Kidney (tissue), 14 donors: ENCODE results near the gene ENTPD1. TPM values are rescaled to one million over a fixed set of nuclear protein-coding genes. Genes with fewer than 3 reads are reported as not detected.

Experiments used
- DNase-seq, 5 donors: peaks; one replicate each; pipeline ENCODE4 v3.0.0-alpha.2; 2013 to 2020
- FAIRE-seq: peaks from 2 replicates; lab custom pipeline; 2012; peaks lifted over from hg19 to GRCh38; lab: Jason Lieb, UNC
- H3K27ac ChIP-seq, 2 donors: one replicate each; pipeline ENCODE4 v1.7.0; 2013; ENCODE audit warnings: low read depth in 2 of 2, low read length in 2 of 2, inconsistent platforms in 1 of 2
- H3K27me3 ChIP-seq: one replicate; pipeline ENCODE4 v1.7.1; 2013; ENCODE audit warnings: low read length, inconsistent platforms; ENCODE audit not compliant: control insufficient read depth, insufficient read depth
- H3K36me3 ChIP-seq, 3 donors: one replicate each; pipeline versions ENCODE4 v1.7.0 to v1.7.1; 2013; ENCODE audit warnings: low read length in 3 of 3, control low read depth in 1 of 3, inconsistent platforms in 1 of 3; ENCODE audit not compliant: insufficient read depth in 3 of 3, control insufficient read depth in 2 of 3
- H3K4me1 ChIP-seq, 3 donors: one replicate each; pipeline versions ENCODE4 v1.7.0 to v1.7.1; 2013; ENCODE audit warnings: low read length in 3 of 3, inconsistent platforms in 1 of 3, low read depth in 1 of 3; ENCODE audit not compliant: control insufficient read depth in 2 of 3, insufficient read depth in 2 of 3
- H3K4me3 ChIP-seq, 3 donors: one replicate each; pipeline versions ENCODE4 v1.7.0 to v1.8.1; 2013; ENCODE audit warnings: low read length in 3 of 3, control low read depth in 1 of 3, inconsistent platforms in 1 of 3
- H3K9ac ChIP-seq, 3 donors: one replicate each; pipeline versions ENCODE4 v1.7.0 to v1.7.1; 2013; ENCODE audit warnings: low read length in 3 of 3, control low read depth in 1 of 3, inconsistent platforms in 1 of 3
- H3K9me3 ChIP-seq, 3 donors: one replicate each; pipeline versions ENCODE4 v1.7.0 to v1.7.1; 2013; ENCODE audit warnings: low read length in 3 of 3, control low read depth in 1 of 3, inconsistent platforms in 1 of 3; ENCODE audit not compliant: control insufficient read depth in 2 of 3, insufficient read depth in 1 of 3
- intact Hi-C: fragments of 100-400 bp; cut with DNase I; formaldehyde crosslinking; loops from one replicate; pipeline ENCODE4 v1.11.1; 2022
- polyA plus RNA-seq: library from polyadenylated mRNA; stranded (reverse); fragments of 350-450 nt; fragmentation: Illumina TruSeq; extraction: RNeasy Lipid Tissue Mini Kit (QIAGEN cat#74804); gene quantifications from one replicate; pipeline ENCODE4 v1.2.3, GENCODE V29; 2014; ENCODE audit warnings: low read depth, low replicate concordance; ENCODE audit not compliant: insufficient read depth
- total RNA-seq: library from RNA; stranded (reverse); fragmentation: NEBNext Ultra II Directional; extraction: Animal tissue kit (Norgen Biotek cat#: 25700); gene quantifications from one replicate; pipeline ENCODE4 v1.2.1, GENCODE V29; 2021
- TF ChIP-seq, protein P1 (sequence below): IDR thresholded peaks from 3 replicates; pipeline ENCODE4 v1.5.1; 2012; ENCODE audit warnings: mild to moderate bottlenecking, moderate library complexity, borderline replicate concordance; ENCODE audit not compliant: insufficient read depth; ENCODE audit errors: extremely low read depth
- donor health status: control.
- donor health status: control.
- donor health status: control.
- donor health status: control.
- donor health status: control.
- donor health status: DM: yes; HTN: yes; CAD: no.
- donor health status: Normal renal cell carcinoma (clear cell type).

ENTPD1 gene
- total and polyA plus RNA-seq, 2 donors from 2014 or later = 5.2 to 36.6 TPM

DNA sequence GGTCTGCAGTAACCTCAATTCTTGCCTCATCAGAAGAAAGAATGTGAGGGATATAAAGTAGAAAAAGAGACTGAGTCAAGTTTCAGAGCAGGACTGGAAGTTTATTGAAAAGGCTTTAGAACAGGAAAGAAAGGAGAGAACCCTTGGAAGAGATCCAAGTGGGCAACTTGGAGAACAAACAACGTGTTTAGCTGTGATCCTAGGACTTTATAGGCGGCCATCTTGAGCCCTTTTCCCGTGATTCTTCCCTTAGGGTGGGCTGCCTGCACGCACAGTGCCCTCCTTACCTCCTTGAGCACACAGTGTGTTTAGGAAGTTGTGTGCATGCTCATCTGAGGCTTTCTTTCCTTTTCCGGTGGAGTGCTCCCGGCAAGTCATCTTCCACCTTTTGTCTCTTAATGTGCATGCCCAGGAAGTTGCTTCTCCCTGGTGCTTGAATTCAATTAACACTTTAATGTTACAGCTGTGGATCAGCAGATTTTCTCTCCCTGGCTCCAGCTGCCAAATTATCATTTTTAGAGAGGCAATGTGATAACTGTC lies 59.8 kb downstream of the ENTPD1 start:
- Histone ChIP-seq H3K9ac (no peak overlapping the region), H3K27me3 (no peaks in the 10 kb centered on the region), H3K4me1 (peaks cover 0 to 7% (median 7%) of the 10 kb centered on the region in 3 donors), H3K27ac (no peak overlapping the region), H3K36me3 (no peaks in the 10 kb centered on the region), H3K9me3 (no peaks in the 10 kb centered on the region), H3K4me3 (no peak overlapping the region)
- FAIRE-seq (no peak), DNase-seq (no peak)
- intact Hi-C loops = no loop called here
- TF ChIP-seq, protein P1, sequence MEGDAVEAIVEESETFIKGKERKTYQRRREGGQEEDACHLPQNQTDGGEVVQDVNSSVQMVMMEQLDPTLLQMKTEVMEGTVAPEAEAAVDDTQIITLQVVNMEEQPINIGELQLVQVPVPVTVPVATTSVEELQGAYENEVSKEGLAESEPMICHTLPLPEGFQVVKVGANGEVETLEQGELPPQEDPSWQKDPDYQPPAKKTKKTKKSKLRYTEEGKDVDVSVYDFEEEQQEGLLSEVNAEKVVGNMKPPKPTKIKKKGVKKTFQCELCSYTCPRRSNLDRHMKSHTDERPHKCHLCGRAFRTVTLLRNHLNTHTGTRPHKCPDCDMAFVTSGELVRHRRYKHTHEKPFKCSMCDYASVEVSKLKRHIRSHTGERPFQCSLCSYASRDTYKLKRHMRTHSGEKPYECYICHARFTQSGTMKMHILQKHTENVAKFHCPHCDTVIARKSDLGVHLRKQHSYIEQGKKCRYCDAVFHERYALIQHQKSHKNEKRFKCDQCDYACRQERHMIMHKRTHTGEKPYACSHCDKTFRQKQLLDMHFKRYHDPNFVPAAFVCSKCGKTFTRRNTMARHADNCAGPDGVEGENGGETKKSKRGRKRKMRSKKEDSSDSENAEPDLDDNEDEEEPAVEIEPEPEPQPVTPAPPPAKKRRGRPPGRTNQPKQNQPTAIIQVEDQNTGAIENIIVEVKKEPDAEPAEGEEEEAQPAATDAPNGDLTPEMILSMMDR = no peak

GRCh38 chr10:95818010-95818409 lies 62.0 kb downstream of the ENTPD1 start:
- no peak for FAIRE-seq
- Histone ChIP-seq H3K27me3 (no peaks in the 10 kb centered on the region), H3K4me1 (peaks cover 0 to 7% (median 7%) of the 10 kb centered on the region in 3 donors), H3K27ac (no peak overlapping the region), H3K9ac (no peak overlapping the region), H3K9me3 (no peaks in the 10 kb centered on the region), H3K36me3 (no peaks in the 10 kb centered on the region), H3K4me3 (no peak overlapping the region)
- intact Hi-C loops = no loop called here
- TF ChIP-seq, protein P1 = no peak
- no peak for DNase-seq

DNA sequence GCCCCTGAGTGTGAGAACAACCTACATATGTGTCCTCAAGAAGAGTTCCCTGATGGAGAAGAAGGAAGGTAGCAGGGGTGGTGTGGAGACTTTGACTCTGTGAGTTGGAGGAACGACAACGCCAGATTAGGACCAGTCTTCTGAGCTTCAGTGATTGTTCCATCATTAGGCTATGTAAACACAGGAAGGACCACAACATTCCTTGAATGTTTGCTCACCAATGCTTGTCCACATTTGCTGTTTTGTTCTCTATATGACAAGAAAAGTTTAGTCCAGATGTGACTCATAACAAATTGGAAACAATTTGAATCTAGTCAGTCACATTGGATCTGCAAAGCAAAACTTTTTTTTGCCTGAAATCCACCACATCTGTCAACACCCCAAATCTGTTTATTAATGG lies 62.7 kb downstream of the ENTPD1 start:
- H3K9me3 ChIP-seq = no peaks in the 10 kb centered on the region
- no peaks in the 10 kb centered on the region for H3K36me3 ChIP-seq
- H3K27me3 ChIP-seq = no peaks in the 10 kb centered on the region
- no peak overlapping the region for H3K4me3 ChIP-seq
- H3K9ac ChIP-seq = no peak overlapping the region
- H3K4me1 ChIP-seq = peaks cover 0 to 7% (median 6%) of the 10 kb centered on the region in 3 donors
- intact Hi-C loops = no loop called here
- no peak overlapping the region for H3K27ac ChIP-seq
- TF ChIP-seq, protein P1 = no peak
- FAIRE-seq = no peak
- peak in 1 of 5 donors; percentile 14 for DNase-seq
